HepG2 (cell line): ENCODE results near the gene SEBOX. TPM values are rescaled to one million over a fixed set of nuclear protein-coding genes. Genes with fewer than 3 reads are reported as not detected.

Experiments used
- ATRX ChIP-seq: sonication (generic); formaldehyde crosslinking; IDR thresholded peaks from 2 replicates; pipeline ENCODE4 v1.4.0; 2020; ENCODE audit warnings: missing genetic modification reagents, borderline replicate concordance
- CEBPZ ChIP-seq: IDR thresholded peaks from 2 replicates; pipeline ENCODE4 v1.6.1; 2012; ENCODE audit warnings: low read length, improper control_type of control experiment
- GATAD1 ChIP-seq: IDR thresholded peaks from 2 replicates; pipeline ENCODE4 v1.6.1; 2016; ENCODE audit warnings: missing genetic modification reagents, missing compliant biosample characterization
- GTF2F1 ChIP-seq: fragments of 150-350 bp; IDR thresholded peaks from 2 replicates; pipeline ENCODE4 v1.6.1; 2014; ENCODE audit warnings: low read length
- KLF15 ChIP-seq: sonication (generic); formaldehyde crosslinking; IDR thresholded peaks from 2 replicates; pipeline ENCODE4 v1.8.1; 2023; ENCODE audit warnings: borderline replicate concordance, mild to moderate bottlenecking, inconsistent platforms, missing genetic modification reagents, mixed read lengths
- KMT2A ChIP-seq: sonication (generic); formaldehyde crosslinking; IDR thresholded peaks from 2 replicates; pipeline ENCODE4 v1.4.0; 2020; ENCODE audit warnings: missing genetic modification reagents
- NBN ChIP-seq: fragments of 450-650 bp; conservative IDR thresholded peaks from 2 replicates; pipeline ENCODE4 v1.6.1; 2017
- NFE2 ChIP-seq: sonication (generic); formaldehyde crosslinking; IDR thresholded peaks from 2 replicates; pipeline ENCODE4 v1.4.0; 2020; ENCODE audit warnings: missing genetic modification reagents
- TAF1 ChIP-seq: sonication (generic); formaldehyde crosslinking; IDR thresholded peaks from 2 replicates; pipeline ENCODE4 v1.4.0; 2020; ENCODE audit warnings: missing genetic modification reagents
- TIGD3 ChIP-seq: sonication (generic); formaldehyde crosslinking; IDR thresholded peaks from 2 replicates; pipeline ENCODE4 v1.5.1; 2020; ENCODE audit warnings: mild to moderate bottlenecking, missing genetic modification reagents, borderline replicate concordance
- TRIM22 ChIP-seq: fragments of 450-650 bp; IDR thresholded peaks from 2 replicates; pipeline ENCODE4 v1.6.1; 2017
- ZBTB38 ChIP-seq: sonication (generic); formaldehyde crosslinking; IDR thresholded peaks from 2 replicates; pipeline ENCODE4 v1.5.1; 2020; ENCODE audit warnings: mild to moderate bottlenecking, missing genetic modification reagents
- ZC3H13 ChIP-seq: sonication (generic); formaldehyde crosslinking; IDR thresholded peaks from 2 replicates; pipeline ENCODE4 v1.8.1; 2023; ENCODE audit warnings: mild to moderate bottlenecking, missing genetic modification reagents, moderate library complexity
- ZNF17 ChIP-seq: sonication (generic); formaldehyde crosslinking; IDR thresholded peaks from 2 replicates; pipeline ENCODE4 v1.5.0; 2020; ENCODE audit warnings: mild to moderate bottlenecking, missing genetic modification reagents
- ZNF264 ChIP-seq: sonication (generic); formaldehyde crosslinking; IDR thresholded peaks from 2 replicates; pipeline ENCODE4 v1.4.0; 2020; ENCODE audit warnings: missing genetic modification reagents
- ZNF329 ChIP-seq: sonication (generic); formaldehyde crosslinking; IDR thresholded peaks from 2 replicates; pipeline ENCODE4 v1.9.0; 2021; ENCODE audit warnings: low read depth, mild to moderate bottlenecking, missing genetic modification reagents
- ZNF484 ChIP-seq: sonication (generic); formaldehyde crosslinking; IDR thresholded peaks from 2 replicates; pipeline ENCODE4 v1.5.1; 2020; ENCODE audit warnings: mild to moderate bottlenecking, low read depth, missing genetic modification reagents, borderline replicate concordance
- ZNF512 ChIP-seq: sonication (generic); formaldehyde crosslinking; IDR thresholded peaks from 2 replicates; pipeline ENCODE4 v1.4.0; 2020; ENCODE audit warnings: mild to moderate bottlenecking, missing genetic modification reagents
- ZNF788 ChIP-seq: sonication (generic); formaldehyde crosslinking; IDR thresholded peaks from 2 replicates; pipeline ENCODE4 v1.5.0; 2020; ENCODE audit warnings: mild to moderate bottlenecking, missing genetic modification reagents, borderline replicate concordance
- polyA plus RNA-seq, 8 experiments: library from polyadenylated mRNA; depleted of rRNA in 3 of 8; stranded (reverse) in 7 of 8; unstranded in 1 of 8; fragments of >200 nt; fragmentation: Illumina TruSeq in 4 of 8; extraction: Trizol in 4 of 8; gene quantifications; 2 replicates each; pipeline versions ENCODE4 v1.2.1 to v1.2.3, GENCODE V29; 2011 to 2016; ENCODE audit warnings: low read depth in 4 of 8, missing spikeins in 1 of 8, mixed read lengths in 1 of 8; ENCODE audit not compliant: insufficient read depth in 1 of 8
- total RNA-seq, 5 experiments: library from RNA; depleted of rRNA; stranded (reverse); fragments of >200 nt; fragmentation: Illumina TruSeq; extraction: Trizol; gene quantifications; 2 replicates each; pipeline ENCODE4 v1.2.3, GENCODE V29; 2016; ENCODE audit warnings: low read depth in 1 of 5
- TF ChIP-seq, protein P1 (sequence below): sonication (generic); formaldehyde crosslinking; IDR thresholded peaks from 2 replicates; pipeline ENCODE4 v1.4.0; 2020; ENCODE audit warnings: missing genetic modification reagents, borderline replicate concordance

SEBOX gene
- total and polyA plus RNA-seq, 2 of the 13 experiments (the other 11 are each of a cell fraction or from before 2014, with no cell fraction given) = not detected

GRCh38 chr17:28405632-28406472 lies 40.9 kb upstream of the SEBOX start, which contains the start of gene SLC46A1 (continued):
- TF ChIP-seq KLF15 (CRISPR knock-in tag) = no peak
- no peak; the same call in 1 of the 2 replicates for TF ChIP-seq ZNF788 (CRISPR knock-in tag)
- TF ChIP-seq GATAD1 = peak; percentile 54; the same call in 1 of the 2 replicates
- TF ChIP-seq NFE2 (CRISPR knock-in tag) = no peak
- TF ChIP-seq, protein P1, sequence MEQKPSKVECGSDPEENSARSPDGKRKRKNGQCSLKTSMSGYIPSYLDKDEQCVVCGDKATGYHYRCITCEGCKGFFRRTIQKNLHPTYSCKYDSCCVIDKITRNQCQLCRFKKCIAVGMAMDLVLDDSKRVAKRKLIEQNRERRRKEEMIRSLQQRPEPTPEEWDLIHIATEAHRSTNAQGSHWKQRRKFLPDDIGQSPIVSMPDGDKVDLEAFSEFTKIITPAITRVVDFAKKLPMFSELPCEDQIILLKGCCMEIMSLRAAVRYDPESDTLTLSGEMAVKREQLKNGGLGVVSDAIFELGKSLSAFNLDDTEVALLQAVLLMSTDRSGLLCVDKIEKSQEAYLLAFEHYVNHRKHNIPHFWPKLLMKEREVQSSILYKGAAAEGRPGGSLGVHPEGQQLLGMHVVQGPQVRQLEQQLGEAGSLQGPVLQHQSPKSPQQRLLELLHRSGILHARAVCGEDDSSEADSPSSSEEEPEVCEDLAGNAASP (CRISPR knock-in tag) = no peak
- no peak for TF ChIP-seq TRIM22
- TF ChIP-seq ZBTB38 (CRISPR knock-in tag) = peak; percentile 70; the same call in 1 of the 2 replicates
- TF ChIP-seq KMT2A (CRISPR knock-in tag) = peak; percentile 23
- TF ChIP-seq CEBPZ = no peak
- TF ChIP-seq ZNF17 = no peak
- no peak for TF ChIP-seq ZNF264
- peak; percentile 54 for TF ChIP-seq TAF1 (CRISPR knock-in tag)
- TF ChIP-seq ZNF512 (CRISPR knock-in tag) = no peak
- no peak for TF ChIP-seq TIGD3
- TF ChIP-seq ATRX (CRISPR knock-in tag) = no peak
- no peak for TF ChIP-seq GTF2F1
- TF ChIP-seq ZNF329 = no peak
- no peak for TF ChIP-seq ZNF484 (CRISPR knock-in tag)
- TF ChIP-seq ZC3H13 (CRISPR knock-in tag) = peak; percentile 81; the same call in 1 of the 2 replicates
- no peak for TF ChIP-seq NBN
